Uterus (tissue), 2 donors: ENCODE results near the gene RGS9.

Source experiments
- CTCF ChIP-seq, 4 experiments: fragments of 200-600 bp in 2 of 4; fragments of 450-650 bp in 2 of 4; sonication (generic) in 2 of 4; IDR thresholded peaks; one replicate each; pipeline ENCODE4 v1.5.1; 2016 to 2019; ENCODE audit warnings: antibody characterized with exemption in 4 of 4, mild to moderate bottlenecking in 2 of 4, moderate library complexity in 1 of 4
- POLR2A ChIP-seq, 2 donors: fragments of 450-650 bp; IDR thresholded peaks; one replicate each; pipeline ENCODE4 v1.6.1; 2016; ENCODE audit warnings: antibody characterized with exemption in 2 of 2, mild to moderate bottlenecking in 1 of 2, moderate library complexity in 1 of 2

- TF ChIP-seq CTCF (IDR thresholded peaks at IDR 0.05) = no peak
- TF ChIP-seq POLR2A (IDR thresholded peaks at IDR 0.05) = no peak
Observed at GRCh38 chr17:65271296-65271695, 134.1 kb downstream of the RGS9 start.
